ENCODE data around the gene IFT52.

IFT52 gene

GRCh38 chr20:43694763-43695162 lies 104.0 kb downstream of the IFT52 start:
- no peak for TF ChIP-seq YY1 (IDR thresholded peaks at IDR 0.05; ENCODE audit: insufficient read depth, insufficient read length)
- TF ChIP-seq ZNF274 (IDR thresholded peaks at IDR 0.05; ENCODE audit: low read depth, low read length), result no peak
- TF ChIP-seq SUZ12 (IDR thresholded peaks at IDR 0.05; ENCODE audit: extremely low read depth, insufficient read depth, insufficient read length), result no peak
- Histone ChIP-seq H3K36me3 (ENCODE audit: insufficient read depth, insufficient read length, low read length) (peaks cover 79% of the 10 kb centered on the region), H3K4me3 (ENCODE audit: insufficient read length, low read depth) (no peak overlapping the region), H3K4me1 (ENCODE audit: insufficient read depth, insufficient read length) (peaks cover under 1% of the 10 kb centered on the region), H3K27me3 (ENCODE audit: insufficient read depth, insufficient read length) (no peaks in the 10 kb centered on the region), H3K9me3 (ENCODE audit: insufficient read depth, low read length) (no peaks in the 10 kb centered on the region), H3K9ac (ENCODE audit: insufficient read length, low read depth) (no peak overlapping the region)
- DNase-seq (ENCODE audit: low read depth, low spot score), result no peak

DNA sequence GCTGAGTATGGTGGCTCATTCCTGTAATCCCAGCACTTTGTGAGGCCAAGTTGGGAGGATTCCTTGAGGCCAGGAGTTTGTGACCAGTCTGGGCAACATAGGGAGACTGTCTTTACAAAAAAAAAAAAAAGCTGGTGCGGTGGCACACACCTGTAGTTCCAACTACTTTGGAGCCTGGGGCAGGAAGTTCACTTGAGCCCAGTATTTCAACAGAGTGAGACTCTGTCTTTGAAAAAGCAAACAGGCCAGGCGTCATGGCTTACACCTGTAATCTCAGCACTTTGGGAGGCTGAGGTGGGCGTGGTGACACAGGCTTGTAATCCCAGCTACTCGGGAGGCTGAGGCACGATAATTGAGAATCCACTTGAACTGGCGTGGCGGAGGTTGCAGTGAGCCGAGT lies 104.8 kb downstream of the IFT52 start:
- Histone ChIP-seq H3K36me3 (ENCODE audit: insufficient read depth, insufficient read length, low read length) (peaks cover 80% of the 10 kb centered on the region), H3K9ac (ENCODE audit: insufficient read length, low read depth) (no peak overlapping the region), H3K4me1 (ENCODE audit: insufficient read depth, insufficient read length) (no peaks in the 10 kb centered on the region), H3K4me3 (ENCODE audit: insufficient read length, low read depth) (no peak overlapping the region), H3K27me3 (ENCODE audit: insufficient read depth, insufficient read length) (no peaks in the 10 kb centered on the region), H3K9me3 (ENCODE audit: insufficient read depth, low read length) (no peaks in the 10 kb centered on the region)
- TF ChIP-seq ZNF274 (IDR thresholded peaks at IDR 0.05; ENCODE audit: low read depth, low read length) (no peak), YY1 (IDR thresholded peaks at IDR 0.05; ENCODE audit: insufficient read depth, insufficient read length) (no peak), SUZ12 (IDR thresholded peaks at IDR 0.05; ENCODE audit: extremely low read depth, insufficient read depth, insufficient read length) (no peak)
- no peak for DNase-seq (ENCODE audit: low read depth, low spot score)
